HG03442 (cell line): ENCODE data around the gene CEP95.
"Not testable (repeated sequence)": the region's sequence is repeated elsewhere in the genome, so short reads cannot be mapped to it uniquely, and the experiment has no call there.

Source experiments
- ATAC-seq: cut with Tn5 transposase; IDR thresholded peaks from one replicate; pipeline ENCODE4 v1.9.1; 2021; ENCODE audit warnings: mild to moderate bottlenecking, moderate library complexity; ENCODE audit not compliant: unreplicated experiment

The CEP95 gene, protein sequence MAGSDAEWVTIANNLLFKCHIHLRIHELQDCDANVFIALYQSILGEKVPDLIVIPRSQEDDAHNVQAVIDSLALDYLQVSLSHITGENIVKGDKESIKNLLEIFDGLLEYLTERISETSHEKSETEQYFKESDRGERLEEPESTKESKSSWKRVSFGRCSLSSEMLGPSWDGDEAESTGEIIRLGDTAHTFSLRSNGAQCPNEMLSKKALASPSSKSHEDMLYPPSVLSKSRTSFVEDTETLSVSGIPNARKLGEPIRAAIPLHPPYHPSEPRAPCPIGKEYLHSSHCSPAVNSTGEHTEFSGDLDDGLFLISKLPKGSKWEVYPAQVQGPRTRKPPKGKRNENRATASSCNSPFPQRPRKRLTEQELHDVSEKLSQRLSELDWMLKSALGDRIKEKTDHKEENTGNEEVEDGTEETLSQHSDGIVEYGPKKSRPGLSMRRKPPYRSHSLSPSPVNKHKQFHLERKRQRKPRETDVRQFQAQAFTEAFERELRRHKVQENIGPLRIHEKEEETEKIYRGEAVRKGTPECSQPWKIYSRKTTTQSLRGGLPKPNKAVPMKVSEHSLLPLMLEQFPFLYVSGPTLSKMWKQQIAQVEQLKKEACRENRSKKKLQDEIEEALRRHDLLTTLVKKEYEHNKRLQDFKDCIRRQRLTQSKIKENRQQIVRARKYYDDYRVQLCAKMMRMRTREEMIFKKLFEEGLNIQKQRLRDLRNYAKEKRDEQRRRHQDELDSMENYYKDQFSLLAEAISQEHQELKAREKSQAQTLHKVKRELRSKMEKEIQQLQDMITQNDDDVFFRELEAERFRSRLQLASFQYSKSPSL

DNA sequence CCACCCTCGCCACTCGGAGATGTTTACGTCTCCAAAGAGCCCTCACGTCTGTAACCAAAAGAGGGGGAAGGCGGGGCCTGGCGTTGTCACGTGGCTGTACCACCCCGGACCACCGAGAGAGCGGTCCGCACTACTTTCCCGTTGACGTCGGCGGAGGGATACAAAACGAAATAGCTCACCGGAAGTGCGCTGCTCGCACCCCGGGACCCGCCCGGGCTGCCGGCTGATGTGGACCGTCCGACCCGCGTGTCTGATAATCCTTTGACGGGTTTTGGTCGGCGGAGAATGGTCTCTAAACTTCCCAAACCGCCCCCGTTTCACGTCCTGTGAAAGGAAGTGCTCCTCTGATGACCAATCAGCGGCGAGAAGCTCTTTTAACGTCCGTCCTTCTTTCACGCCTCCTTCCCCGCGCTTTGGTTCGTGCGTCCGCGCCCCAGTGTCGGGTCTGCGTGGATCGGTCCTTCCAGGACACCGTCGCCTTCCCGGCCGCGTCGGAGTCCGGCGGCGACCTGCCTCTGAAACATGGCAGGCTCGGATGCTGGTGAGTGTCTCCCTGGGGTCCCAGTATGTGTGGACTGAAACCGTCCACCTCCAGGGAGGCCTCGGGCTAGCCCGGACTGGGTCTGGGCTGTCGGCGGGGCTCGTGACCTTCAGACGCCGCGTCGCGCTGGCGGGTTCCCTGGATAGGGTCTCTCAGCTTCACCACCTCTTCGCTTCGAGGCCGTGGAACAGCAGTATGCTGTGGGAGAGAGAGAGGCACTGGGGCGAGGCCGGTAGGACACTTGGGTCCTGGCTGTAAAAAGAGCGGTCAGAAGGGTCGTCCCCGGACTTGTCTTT is at the start of gene CEP95:
Gene CEP95, plus strand, starts transcription at position 402 of the 837 bp plus-strand sequence. Its CDS starts 121 bp downstream, at position 523.
- peak; percentile 49 for ATAC-seq

DNA sequence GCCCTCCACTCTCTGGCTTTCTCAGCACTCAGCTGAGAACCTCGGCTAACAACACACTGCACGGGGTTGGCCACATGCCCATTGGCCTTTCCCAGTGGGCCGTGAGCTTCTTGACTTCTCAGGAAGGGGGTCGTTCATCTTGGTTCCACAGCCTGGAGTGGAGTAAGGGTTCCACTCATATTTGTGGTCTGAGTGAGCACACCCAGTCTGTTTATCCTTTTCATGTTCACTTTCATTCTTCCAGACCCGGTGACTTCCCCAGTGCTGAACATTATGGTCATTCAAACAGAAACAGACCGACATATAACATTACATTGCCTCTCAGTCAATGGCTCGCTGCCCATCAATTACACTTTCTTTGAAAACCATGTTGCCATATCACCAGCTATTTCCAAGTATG is 49.6 kb upstream of the CEP95 start:
- no peak for ATAC-seq

DNA sequence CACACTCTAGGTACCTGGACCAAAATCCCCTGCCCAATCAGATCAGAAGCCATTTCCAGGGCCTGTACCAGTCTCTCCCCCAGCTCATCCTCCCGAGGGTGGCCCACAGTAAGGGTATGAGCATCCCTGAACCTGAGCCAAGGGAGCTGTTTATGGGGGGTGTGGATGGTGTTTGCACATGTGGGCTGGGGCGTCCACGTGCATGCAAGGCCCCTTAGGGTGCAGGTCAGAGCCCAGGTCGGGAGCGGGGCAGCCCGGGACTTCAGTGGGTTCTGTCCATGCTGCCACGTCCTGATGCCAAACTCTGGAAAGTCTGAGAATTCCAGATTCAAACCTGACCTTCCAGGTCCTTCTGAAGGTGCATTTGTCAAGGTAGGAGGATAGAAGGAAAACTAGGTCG is 48.0 kb upstream of the CEP95 start:
- ATAC-seq: no peak

DNA sequence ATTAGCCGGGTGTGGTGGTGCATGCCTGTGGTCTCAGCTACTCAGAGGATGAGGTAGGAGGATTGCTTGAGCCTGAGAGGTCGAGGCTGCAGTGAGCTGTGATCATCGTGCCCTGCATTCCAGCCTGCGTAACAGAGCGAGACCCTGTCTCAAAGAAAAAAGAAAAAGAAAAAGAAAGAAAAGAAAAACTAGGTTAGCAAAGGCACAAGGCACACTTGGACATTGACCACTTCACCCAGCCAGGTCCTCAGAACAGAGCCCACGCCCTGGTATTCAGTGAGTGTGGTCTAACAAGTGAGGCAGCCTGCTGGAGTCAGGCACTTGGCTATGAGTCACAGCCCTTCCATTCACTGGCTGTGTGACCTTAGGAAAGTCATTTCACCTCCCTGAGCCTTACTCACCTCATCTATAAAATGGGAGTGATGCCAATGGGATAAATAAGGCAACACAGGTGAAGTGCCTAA is 47.5 kb upstream of the CEP95 start:
- ATAC-seq: no peak

DNA sequence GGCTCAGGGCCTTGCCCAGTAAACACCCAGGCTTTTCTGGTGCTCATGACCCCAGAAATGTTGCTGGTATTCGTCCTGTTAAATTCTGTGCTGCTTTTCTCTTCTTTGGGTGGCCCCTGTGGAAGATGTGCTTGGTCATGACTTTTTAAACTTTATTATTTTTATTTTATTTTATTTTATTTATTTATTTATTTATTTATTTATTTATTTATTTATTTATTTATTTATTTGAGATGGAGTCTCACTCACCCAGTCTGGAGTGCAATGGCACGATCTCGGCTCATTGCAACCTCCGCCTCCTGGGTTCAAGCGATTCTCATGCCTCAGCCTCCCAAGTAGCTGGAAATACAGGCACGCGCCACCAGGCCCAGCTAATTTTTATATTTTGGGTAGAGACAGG is 47.0 kb upstream of the CEP95 start:
- not testable (repeated sequence) for ATAC-seq

DNA sequence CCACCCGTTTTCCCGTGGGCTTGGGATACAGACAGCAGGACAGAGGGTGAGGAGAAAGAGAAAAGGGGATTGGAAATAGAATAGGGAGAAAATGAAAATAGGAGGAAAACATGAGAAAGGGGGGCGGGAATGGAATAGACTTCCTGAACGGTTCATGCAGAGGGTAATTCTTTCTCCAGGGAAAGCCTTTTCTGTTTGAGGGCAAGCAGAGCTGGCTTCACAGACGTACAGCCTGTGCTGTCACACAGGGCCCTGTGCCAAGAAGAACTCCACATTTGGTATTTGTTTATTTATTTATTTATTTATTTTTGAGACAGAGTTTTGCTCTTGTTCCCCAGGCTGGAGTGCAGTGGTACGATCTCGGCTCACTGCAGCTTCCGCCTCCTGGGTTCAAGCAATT is 45.8 kb upstream of the CEP95 start:
- ATAC-seq: no peak

DNA sequence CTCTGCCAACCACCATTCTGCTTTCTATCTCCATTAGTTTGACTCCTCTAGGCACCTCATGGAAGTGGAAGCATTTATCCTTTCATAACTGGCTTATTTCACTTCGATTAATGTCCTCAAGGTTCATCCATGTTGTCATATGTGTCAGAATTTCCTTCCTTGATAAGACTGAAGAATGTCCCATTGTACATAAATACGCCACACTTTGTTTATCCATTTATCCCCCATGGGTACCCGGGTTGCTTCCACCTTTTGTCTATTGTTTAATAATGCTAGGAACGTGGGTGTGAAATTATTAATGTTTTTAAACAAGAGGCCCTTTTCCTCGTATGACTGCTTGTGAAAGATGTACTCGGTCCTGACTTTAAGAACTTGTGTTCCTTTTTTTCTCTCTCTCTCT is 45.0 kb upstream of the CEP95 start:
- ATAC-seq: no peak

DNA sequence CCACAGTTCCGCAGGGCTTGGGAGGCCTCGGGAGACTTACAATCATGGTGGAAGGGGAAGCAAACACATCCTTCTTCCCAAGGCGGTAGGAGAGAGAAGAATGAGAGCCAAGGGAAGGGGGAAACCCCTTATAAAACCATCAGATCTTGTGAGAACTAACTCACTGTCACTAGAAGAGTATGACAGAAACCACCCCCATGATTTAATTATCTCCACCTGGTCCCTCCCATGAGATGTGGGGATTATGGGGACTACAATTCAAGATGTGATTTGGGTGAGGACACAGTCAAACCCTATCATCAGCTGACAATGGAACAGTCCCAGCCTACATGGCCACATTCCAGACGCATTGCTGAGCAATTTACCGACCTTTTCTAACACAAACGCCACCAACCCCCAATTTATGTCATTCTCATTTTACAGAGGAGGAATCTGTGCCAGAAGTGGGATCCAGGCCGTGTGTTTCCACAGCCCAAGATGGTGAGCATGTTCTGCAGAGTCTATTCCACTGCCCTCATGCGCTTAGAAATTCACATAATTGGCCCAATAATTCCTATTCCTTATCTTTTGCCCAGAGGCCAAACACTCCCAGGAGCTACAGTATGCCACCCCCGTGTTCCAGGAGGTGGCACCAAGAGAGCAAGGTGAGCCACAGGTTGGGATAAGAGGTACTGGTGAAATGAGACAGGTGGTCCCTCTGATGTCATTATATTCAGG is 40.6 kb upstream of the CEP95 start:
- ATAC-seq: no peak

DNA sequence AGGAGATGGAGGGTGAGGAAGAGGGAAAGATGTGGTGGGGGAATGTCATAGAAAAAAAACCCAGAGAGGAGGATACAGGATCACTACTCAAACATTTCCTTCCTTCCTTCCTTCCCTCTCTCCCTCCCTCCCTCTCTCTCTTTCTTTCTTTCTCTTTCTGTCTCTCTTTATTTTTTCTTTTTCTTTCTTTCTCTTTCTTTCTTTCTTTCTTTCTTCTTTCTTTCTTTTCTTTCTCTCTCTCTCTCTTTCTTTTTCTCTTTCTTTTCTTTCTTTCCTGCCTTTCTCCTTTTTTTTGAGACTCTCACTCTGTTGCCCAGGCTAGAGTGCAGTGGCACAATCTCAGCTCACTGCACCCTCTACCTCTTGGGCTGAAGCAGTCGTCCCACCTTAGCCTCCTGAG is 39.9 kb upstream of the CEP95 start:
- not testable (repeated sequence) for ATAC-seq

DNA sequence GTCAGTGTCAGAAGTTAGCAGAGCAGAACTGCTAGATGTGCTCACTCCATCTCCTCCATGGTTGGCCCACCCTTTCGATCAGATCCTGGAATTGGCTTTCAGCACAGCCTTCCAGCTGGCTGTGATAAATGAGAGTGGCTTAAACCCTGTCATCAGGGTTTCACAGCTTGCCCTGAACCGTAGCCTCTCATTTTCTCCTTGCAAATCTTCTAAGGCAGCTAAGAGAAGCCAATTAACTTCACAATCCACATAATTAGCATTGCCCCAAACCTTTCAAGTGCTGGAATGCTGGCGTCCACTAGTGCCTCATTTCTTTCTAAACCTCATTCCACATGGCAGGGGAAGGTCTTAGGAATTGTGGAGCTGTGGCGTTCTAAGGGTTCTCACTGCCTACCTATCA is 36.2 kb upstream of the CEP95 start:
- ATAC-seq: no peak

DNA sequence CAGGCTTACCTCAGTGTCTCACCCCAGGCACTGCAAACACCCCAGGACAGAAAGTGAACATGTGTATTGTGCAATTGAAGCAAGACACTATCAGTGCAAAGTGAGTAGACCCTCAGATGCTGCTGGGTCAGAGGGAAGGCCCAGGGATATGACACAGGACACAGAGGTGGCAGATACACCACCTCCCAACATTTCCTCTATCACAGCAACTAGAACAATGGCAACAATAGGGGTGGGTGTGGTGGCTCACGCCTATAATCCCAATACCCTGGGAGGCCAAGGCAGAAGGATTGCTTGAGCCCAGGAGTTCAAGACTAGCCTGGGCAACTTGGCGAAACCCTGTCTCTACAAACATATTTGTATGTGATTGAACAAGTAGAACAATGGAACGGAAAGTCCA is 35.3 kb upstream of the CEP95 start:
- ATAC-seq: no peak

DNA sequence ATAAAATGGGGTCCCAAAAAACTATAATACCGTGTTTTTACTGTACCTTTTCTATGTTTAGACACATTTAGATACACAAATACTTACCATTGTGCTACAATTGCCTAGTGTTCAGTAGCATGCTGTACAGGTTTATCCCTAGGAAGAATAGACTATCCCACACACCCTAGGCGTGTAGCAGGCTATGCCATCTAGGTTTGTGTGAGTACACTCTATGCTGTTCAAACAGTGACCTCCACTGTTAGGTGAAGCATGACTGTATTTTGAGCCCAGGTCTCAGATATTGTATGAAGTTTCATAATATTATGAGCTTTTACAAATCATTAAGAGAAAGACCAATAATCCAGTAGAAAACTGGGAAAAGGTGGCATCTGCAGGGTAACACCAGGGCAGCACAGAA is 34.2 kb upstream of the CEP95 start:
- ATAC-seq: no peak

DNA sequence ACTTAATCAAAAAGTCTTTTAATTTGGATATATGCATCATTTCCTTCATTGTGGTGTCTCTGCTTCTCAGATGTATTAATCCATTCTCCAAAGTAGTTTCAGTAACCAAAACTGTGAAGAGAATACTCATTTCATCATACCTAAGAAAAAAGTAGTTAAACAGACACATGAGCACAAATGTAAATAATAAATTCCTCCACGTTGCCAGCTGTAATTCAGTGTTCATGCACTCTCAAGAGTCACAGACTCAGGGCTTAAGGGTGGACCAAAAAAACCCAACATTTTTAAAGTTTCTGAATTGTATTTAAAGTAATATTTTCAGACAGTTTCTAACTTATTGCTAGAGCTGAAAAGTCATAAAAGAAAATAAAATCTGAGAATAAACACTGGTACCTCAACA is 28.9 kb upstream of the CEP95 start:
- no peak for ATAC-seq

DNA sequence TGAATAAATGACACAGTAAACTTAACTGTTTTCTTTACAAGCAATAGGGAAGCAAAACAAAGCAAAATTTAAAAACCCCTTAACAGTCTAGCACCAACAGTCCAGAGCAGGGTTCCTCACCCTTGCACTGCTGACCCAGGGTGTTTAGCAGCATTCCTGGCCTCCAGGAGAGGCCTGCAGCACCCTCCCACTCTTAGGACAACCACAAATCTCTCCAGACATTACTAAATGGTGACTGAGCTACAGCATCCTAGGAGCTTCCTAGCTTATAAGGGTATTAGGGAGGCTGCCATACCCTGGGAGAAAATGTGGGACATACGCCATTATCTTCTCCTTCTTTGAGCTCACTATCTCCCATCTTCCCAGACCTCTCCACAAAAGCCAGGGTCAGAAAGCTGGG is 25.8 kb upstream of the CEP95 start:
- ATAC-seq: no peak

DNA sequence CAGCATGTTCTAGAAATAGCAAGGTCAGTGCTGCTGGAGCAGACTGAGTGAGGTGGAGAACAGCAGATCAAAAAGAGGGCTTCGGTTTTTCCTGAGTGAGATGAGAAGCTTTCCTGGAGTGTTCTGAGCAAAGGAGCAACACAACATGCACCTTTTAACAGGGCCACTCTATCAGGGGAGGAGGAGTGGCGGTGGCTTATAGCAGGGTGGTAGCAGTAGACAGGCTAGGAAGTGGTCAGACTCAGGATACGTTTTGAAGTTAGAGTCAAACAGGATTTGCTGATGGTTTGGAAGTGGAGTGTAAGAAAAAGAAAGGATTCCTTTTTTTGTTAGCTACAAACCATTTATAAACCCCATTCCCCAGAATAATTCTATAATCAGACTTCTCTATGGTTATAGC is 22.4 kb upstream of the CEP95 start:
- no peak for ATAC-seq

DNA sequence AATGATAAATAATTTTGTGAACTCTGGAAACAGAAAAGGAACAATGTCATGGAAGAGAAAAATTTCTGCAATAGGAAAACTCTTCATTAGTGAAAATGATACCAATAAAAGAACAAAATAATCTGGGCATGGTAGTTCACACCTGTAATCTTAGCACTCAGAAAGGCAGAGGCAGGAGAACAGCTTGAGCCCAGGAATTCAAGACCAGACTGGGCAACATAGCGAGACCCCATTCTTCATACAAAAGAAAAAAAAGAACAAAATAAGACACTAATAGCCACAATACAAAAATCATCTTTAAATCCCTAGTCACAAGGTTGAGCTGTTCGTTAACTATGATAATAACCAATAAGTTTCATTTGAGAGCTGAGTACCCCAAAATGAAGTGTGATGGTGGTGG is 18.5 kb upstream of the CEP95 start:
- no peak for ATAC-seq

DNA sequence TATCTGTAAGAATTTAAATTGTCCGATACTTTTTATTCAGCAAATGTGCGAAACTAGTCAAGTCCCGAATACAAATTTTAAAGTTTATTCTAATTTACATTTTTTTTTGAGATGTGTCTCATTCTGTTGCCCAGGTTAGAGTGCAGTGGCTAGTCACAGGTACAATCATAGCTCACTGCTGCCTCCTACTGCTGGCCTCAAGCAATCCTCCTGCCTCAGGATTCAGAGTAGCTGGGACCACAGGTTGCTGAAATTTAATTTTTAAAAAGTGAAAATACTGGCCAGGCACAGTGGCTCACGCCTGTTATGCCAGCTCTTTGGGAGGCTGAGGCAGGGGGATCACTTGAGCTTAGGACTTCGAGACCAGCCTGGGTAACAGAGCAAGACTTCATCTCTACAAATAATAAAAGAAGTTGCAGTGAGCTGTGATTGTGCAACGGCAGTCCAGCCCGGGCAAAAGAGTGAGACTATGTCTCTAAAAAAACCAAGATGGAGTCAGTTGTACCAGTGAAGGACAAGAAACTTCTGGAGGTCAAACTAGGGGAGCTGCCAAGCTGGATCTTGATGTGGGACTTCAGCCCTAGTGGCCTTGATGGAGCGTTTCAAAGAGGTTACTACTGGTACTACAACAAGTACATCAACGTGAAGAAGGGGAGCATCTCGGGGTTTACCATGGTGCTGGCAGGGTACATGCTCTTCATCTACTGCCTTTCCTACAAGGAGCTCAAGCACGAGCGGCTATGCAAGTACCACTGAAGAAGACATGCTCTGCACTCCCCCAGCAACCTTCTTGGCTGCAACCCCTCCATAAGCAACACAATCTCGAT is 15.5 kb upstream of the CEP95 start:
- no peak for ATAC-seq

DNA sequence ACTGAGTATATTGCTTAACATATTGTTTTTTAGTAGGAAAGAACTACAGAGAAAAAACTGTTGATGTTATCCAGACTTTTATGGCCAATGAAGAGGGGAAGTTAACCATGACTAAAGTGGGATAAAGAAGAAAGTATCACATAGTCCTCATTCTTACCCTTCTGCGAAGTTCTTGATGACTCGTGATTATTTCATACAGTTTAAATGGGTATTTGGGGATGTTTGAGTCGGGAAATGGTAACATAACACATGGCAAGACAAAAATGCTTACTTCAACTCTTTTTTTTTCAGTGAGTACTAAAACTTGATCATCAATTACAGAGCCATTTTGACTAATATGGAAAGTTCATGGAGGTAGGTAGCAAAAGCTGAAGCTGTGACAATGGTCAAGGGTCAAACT is 14.8 kb upstream of the CEP95 start:
- no peak for ATAC-seq

DNA sequence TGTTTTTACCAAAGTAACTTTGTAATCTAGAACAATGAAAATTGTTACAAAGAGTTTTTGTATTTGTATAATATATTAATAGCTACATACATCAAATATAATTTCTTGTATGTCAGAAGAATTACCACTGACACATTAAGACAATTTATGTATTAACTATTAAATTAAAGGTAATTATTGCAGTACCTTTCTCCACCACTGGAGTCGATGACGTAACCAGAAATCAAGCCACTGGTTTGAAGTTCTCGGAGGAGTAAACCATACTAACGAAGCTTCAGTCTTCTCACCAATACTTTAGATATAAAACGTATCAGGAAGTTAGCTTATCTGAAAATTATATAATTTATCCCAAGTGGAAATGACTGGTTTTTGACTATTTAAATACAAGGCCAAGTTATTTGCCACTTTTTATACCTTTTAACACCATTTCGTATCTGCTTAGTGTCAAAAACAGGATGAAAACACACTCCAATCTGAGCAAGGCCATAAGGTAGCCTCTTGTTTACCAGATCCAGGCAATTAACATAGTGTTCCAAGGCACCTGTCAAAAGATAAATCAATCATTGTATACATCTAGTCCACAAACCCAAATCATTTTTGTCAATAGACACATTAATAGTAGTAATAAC is 14.2 kb upstream of the CEP95 start:
- ATAC-seq: no peak
